Tibial nerve (tissue), 4 donors: ENCODE results near the gene CCS.

Source experiments
- CTCF ChIP-seq, 5 experiments: fragments of 200-600 bp in 3 of 5; fragments of 450-650 bp in 2 of 5; sonication (generic) in 3 of 5; IDR thresholded peaks; one replicate each; pipeline ENCODE4 v1.5.1; 2016 to 2019; ENCODE audit warnings: antibody characterized with exemption in 5 of 5, mild to moderate bottlenecking in 3 of 5, moderate library complexity in 2 of 5
- EP300 ChIP-seq, 2 donors: sonication (generic); formaldehyde crosslinking; IDR thresholded peaks; one replicate each; pipeline ENCODE4 v1.6.1; 2017; ENCODE audit warnings: antibody characterized with exemption in 2 of 2, mild to moderate bottlenecking in 1 of 2
- POLR2A ChIP-seq, 2 donors: fragments of 450-650 bp; IDR thresholded peaks; one replicate each; pipeline ENCODE4 v1.6.1; 2017; ENCODE audit warnings: antibody characterized with exemption in 2 of 2, mild to moderate bottlenecking in 2 of 2, moderate library complexity in 2 of 2

GRCh38 chr11:66593650-66594049 lies 665 bp downstream of the CCS start:
- TF ChIP-seq CTCF (IDR thresholded peaks at IDR 0.05) (no peak), EP300 (IDR thresholded peaks at IDR 0.05) (no peak), POLR2A (IDR thresholded peaks at IDR 0.05) (no peak)
